Caco-2 (cell line): ENCODE results near the gene AUTS2. TPM values are rescaled to one million over a fixed set of nuclear protein-coding genes. Genes with fewer than 3 reads are reported as not detected.

Source experiments
- BruUV-seq: library from RNA; stranded (reverse); fragments of 400-500 nt; replicated peaks from 2 replicates; lab custom pipeline; 2021; lab: Mats Ljungman, UMichigan
- CTCF ChIA-PET: fragments of 300-600 bp; sonication (Branson Sonifier 250); formaldehyde crosslinking; loops from one replicate; lab custom pipeline; 2022; ENCODE audit warnings: antibody characterized with exemption; lab: Charles Lee
- POLR2A ChIA-PET: fragments of 300-600 bp; sonication (Branson Sonifier 250); formaldehyde crosslinking; loops from one replicate; lab custom pipeline; 2022; ENCODE audit warnings: antibody characterized with exemption; lab: Charles Lee
- DNase-seq, 2 experiments: peaks; one replicate each; pipeline versions ENCODE4 v3.0.0 to v3.0.0-alpha.2; 2020 to 2022
- H3K27me3 ChIP-seq: replicated peaks from 2 replicates; pipeline ENCODE4 v1.6.0; 2011; ENCODE audit warnings: low read length; ENCODE audit not compliant: control insufficient read depth, insufficient read depth
- H3K36me3 ChIP-seq: 2 replicates; pipeline ENCODE4 v1.5.1; 2011; ENCODE audit warnings: low read length; ENCODE audit not compliant: control insufficient read depth, insufficient read depth
- H3K4me1 ChIP-seq: fragments of 250-450 bp; sonication (Bioruptor Pico); 2 replicates; pipeline ENCODE4 v1.5.1; 2020; ENCODE audit warnings: mild to moderate bottlenecking
- H3K4me3 ChIP-seq: 2 replicates; pipeline ENCODE4 v1.5.1; 2011; ENCODE audit warnings: low read depth, mild to moderate bottlenecking, control low read depth, low read length
- H3K9me3 ChIP-seq: fragments of 250-450 bp; sonication (Bioruptor Pico); 2 replicates; pipeline ENCODE4 v1.5.1; 2020; ENCODE audit warnings: mild to moderate bottlenecking, moderate library complexity
- H3K27ac Mint-ChIP-seq: one replicate; pipeline ENCODE4 v1.8.0; 2022; ENCODE audit warnings: mixed read lengths; ENCODE audit not compliant: unreplicated experiment
- H3K27me3 Mint-ChIP-seq: one replicate; pipeline ENCODE4 v1.8.0; 2022; ENCODE audit warnings: mixed read lengths; ENCODE audit not compliant: insufficient read depth, unreplicated experiment
- H3K36me3 Mint-ChIP-seq: one replicate; pipeline ENCODE4 v1.8.0; 2022; ENCODE audit warnings: mild to moderate bottlenecking, mixed read lengths; ENCODE audit not compliant: insufficient read depth, unreplicated experiment
- H3K4me1 Mint-ChIP-seq: one replicate; pipeline ENCODE4 v1.8.0; 2022; ENCODE audit warnings: low read depth, mixed read lengths; ENCODE audit not compliant: unreplicated experiment
- H3K4me3 Mint-ChIP-seq: one replicate; pipeline ENCODE4 v1.8.0; 2022; ENCODE audit warnings: mild to moderate bottlenecking, moderate library complexity, mixed read lengths; ENCODE audit not compliant: unreplicated experiment
- H3K9me3 Mint-ChIP-seq: one replicate; pipeline ENCODE4 v1.8.0; 2022; ENCODE audit warnings: mixed read lengths; ENCODE audit not compliant: unreplicated experiment
- intact Hi-C: fragments of 100-400 bp; cut with micrococcal nuclease; formaldehyde crosslinking; loops from one replicate; pipeline ENCODE4 v1.10.0; 2022; ENCODE audit not compliant: unreplicated experiment
- total RNA-seq: library from RNA; stranded (reverse); gene quantifications from 2 replicates; pipeline ENCODE4 v1.2.3, GENCODE V29; 2022
- TF ChIP-seq, protein P1 (sequence below), 2 experiments: fragments of 200-600 bp in 1 of 2; IDR thresholded peaks; 1 replicate in 1 of 2; 2 replicates in 1 of 2; pipeline versions ENCODE4 v1.5.1 to v1.8.0; 2011 to 2022; ENCODE audit warnings: antibody characterized with exemption in 1 of 2, control low read depth in 1 of 2, inconsistent platforms in 1 of 2, low read depth in 1 of 2, low read length in 1 of 2, mild to moderate bottlenecking in 1 of 2, moderate library complexity in 1 of 2; ENCODE audit not compliant: insufficient read depth in 1 of 2, severe bottlenecking in 1 of 2, unreplicated experiment in 1 of 2

Gene AUTS2
- total RNA-seq, 1 experiment from 2014 or later = 37.1 TPM

DNA sequence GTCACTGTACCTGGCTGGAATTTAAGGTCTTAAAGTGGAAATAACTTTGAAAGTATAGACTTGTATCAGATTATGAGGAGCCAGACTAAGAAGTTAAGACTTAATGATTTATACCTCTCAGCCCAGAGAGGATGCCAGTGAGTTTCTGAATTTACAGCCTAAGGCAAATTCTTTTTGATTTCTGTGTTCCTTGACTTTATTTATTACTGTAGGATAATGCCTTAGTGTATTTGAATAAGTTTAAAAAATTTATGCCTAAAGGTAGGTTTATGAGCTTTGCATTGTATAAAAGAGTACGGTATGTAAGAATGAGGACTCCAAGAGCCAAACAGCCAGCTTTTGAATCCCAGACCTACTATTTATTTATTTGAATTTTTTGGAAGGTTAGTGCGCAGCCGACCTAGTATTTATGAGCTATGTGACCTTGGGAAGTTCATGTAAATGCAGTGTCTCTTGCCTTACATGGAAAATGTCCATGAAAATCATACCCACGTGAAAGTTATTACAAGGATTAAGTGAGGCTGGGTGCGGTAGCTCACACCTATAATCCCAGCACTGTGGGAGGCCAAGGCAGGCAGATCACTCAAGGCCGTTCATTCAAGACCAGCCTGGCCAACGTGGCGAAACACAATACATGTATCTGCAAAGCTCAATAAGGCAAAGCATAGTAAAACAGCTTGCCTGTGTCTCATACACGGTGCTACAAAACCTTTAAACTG, 174.6 kb downstream of the AUTS2 start:
- CTCF ChIA-PET = interaction anchor here (0.6 kb wide), 1 partner anchor 15 kb away, joined by 3 read pairs; no protein-coding TSS in a partner anchor
- H3K4me3 Mint-ChIP-seq = no peak overlapping the region
- H3K27me3 Mint-ChIP-seq = no peaks in the 10 kb centered on the region
- peaks cover 7% of the 10 kb centered on the region for H3K4me1 Mint-ChIP-seq
- no peak for DNase-seq
- intact Hi-C loops = loop anchor here (2.0 kb wide), 1 partner anchor 68 kb away; no protein-coding TSS in a partner anchor
- H3K27ac Mint-ChIP-seq = no peak overlapping the region
- no TSS peak for BruUV-seq
- no peaks in the 10 kb centered on the region for H3K27me3 ChIP-seq
- no peaks in the 10 kb centered on the region for H3K9me3 ChIP-seq
- TF ChIP-seq, protein P1, sequence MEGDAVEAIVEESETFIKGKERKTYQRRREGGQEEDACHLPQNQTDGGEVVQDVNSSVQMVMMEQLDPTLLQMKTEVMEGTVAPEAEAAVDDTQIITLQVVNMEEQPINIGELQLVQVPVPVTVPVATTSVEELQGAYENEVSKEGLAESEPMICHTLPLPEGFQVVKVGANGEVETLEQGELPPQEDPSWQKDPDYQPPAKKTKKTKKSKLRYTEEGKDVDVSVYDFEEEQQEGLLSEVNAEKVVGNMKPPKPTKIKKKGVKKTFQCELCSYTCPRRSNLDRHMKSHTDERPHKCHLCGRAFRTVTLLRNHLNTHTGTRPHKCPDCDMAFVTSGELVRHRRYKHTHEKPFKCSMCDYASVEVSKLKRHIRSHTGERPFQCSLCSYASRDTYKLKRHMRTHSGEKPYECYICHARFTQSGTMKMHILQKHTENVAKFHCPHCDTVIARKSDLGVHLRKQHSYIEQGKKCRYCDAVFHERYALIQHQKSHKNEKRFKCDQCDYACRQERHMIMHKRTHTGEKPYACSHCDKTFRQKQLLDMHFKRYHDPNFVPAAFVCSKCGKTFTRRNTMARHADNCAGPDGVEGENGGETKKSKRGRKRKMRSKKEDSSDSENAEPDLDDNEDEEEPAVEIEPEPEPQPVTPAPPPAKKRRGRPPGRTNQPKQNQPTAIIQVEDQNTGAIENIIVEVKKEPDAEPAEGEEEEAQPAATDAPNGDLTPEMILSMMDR (IDR thresholded peaks at IDR 0.05; ENCODE audit: insufficient read depth in 1 of 2, low read depth in 1 of 2, low read length in 1 of 2, severe bottlenecking in 1 of 2, unreplicated experiment in 1 of 2) = no peak
- H3K36me3 Mint-ChIP-seq = no peaks in the 10 kb centered on the region
- H3K36me3 ChIP-seq = no peaks in the 10 kb centered on the region
- no peaks in the 10 kb centered on the region for H3K4me1 ChIP-seq
- H3K9me3 Mint-ChIP-seq = no peaks in the 10 kb centered on the region
- H3K4me3 ChIP-seq = no peak overlapping the region
- POLR2A ChIA-PET = no interaction called here

DNA sequence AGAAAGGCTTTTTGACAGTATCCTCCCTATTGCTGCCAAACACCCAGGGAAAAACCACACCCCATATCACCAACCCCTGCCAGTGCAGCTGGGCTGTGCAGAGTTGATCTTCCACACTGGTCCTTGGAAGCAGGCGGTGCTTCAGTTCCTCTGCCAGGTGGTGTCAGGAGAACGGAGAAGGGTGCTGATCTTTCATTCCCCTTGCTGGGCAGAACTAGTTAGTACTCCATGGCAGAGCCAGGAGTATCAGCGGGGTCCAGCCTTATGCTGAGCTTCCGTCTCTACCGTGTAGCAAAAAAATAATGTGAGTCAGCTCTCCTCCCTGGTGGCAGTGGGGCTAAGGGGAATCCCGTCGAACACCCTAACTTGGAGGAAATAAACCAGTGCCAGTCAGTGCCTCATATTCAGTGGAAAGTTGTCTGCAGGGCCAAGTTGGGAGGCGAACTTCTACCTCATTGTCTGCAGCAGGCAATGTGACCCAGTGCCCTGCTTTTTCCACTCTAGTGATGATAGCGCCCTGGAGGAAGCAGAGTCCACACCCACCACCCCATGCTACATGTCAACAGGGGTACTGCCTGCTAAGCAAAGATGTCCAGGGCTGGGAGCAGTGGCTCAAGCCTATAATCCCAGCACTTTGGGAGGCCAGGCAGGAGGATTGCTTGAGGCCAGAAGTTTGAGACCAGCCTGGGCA, 175.4 kb downstream of the AUTS2 start:
- H3K9me3 Mint-ChIP-seq = no peaks in the 10 kb centered on the region
- no peak overlapping the region for H3K27ac Mint-ChIP-seq
- BruUV-seq = no TSS peak
- H3K4me3 Mint-ChIP-seq = no peak overlapping the region
- CTCF ChIA-PET = no interaction called here
- Histone ChIP-seq H3K27me3 (no peaks in the 10 kb centered on the region), H3K4me3 (no peak overlapping the region), H3K4me1 (no peaks in the 10 kb centered on the region), H3K36me3 (no peaks in the 10 kb centered on the region), H3K9me3 (no peaks in the 10 kb centered on the region)
- peaks cover 7% of the 10 kb centered on the region for H3K4me1 Mint-ChIP-seq
- DNase-seq = no peak
- POLR2A ChIA-PET = no interaction called here
- intact Hi-C loops = loop anchor here (2.0 kb wide), 1 partner anchor 67 kb away; no protein-coding TSS in a partner anchor
- TF ChIP-seq, protein P1 (IDR thresholded peaks at IDR 0.05; ENCODE audit: insufficient read depth in 1 of 2, low read depth in 1 of 2, low read length in 1 of 2, severe bottlenecking in 1 of 2, unreplicated experiment in 1 of 2) = no peak
- H3K27me3 Mint-ChIP-seq = no peaks in the 10 kb centered on the region
- H3K36me3 Mint-ChIP-seq = no peaks in the 10 kb centered on the region

GRCh38 chr7:69775231-69775771, 177.0 kb downstream of the AUTS2 start:
- Mint-ChIP-seq H3K9me3 (no peaks in the 10 kb centered on the region), H3K27me3 (no peaks in the 10 kb centered on the region), H3K27ac (no peak overlapping the region), H3K4me1 (peaks cover 9% of the 10 kb centered on the region), H3K4me3 (no peak overlapping the region), H3K36me3 (no peaks in the 10 kb centered on the region)
- intact Hi-C loops = no loop called here
- no peak for DNase-seq
- Histone ChIP-seq H3K4me3 (no peak overlapping the region), H3K4me1 (peaks cover 5% of the 10 kb centered on the region), H3K9me3 (no peaks in the 10 kb centered on the region), H3K36me3 (no peaks in the 10 kb centered on the region), H3K27me3 (no peaks in the 10 kb centered on the region)
- TF ChIP-seq, protein P1 (IDR thresholded peaks at IDR 0.05; ENCODE audit: insufficient read depth in 1 of 2, low read depth in 1 of 2, low read length in 1 of 2, severe bottlenecking in 1 of 2, unreplicated experiment in 1 of 2) = no peak
- POLR2A ChIA-PET = no interaction called here
- BruUV-seq = no TSS peak
- CTCF ChIA-PET = no interaction called here
